Activated CD8-positive, alpha-beta memory T cell treated with anti-CD3 and anti-CD28 coated beads, Interleukin-2, amount 50 U/mL, for 24 hours (primary cell): Measurements from ENCODE around the gene MAP3K15.

ENCODE experiments used
- DNase-seq: peaks from one replicate; pipeline ENCODE4 v3.0.0-alpha.2; 2020; ENCODE audit errors: extremely low read depth

The MAP3K15 gene, protein sequence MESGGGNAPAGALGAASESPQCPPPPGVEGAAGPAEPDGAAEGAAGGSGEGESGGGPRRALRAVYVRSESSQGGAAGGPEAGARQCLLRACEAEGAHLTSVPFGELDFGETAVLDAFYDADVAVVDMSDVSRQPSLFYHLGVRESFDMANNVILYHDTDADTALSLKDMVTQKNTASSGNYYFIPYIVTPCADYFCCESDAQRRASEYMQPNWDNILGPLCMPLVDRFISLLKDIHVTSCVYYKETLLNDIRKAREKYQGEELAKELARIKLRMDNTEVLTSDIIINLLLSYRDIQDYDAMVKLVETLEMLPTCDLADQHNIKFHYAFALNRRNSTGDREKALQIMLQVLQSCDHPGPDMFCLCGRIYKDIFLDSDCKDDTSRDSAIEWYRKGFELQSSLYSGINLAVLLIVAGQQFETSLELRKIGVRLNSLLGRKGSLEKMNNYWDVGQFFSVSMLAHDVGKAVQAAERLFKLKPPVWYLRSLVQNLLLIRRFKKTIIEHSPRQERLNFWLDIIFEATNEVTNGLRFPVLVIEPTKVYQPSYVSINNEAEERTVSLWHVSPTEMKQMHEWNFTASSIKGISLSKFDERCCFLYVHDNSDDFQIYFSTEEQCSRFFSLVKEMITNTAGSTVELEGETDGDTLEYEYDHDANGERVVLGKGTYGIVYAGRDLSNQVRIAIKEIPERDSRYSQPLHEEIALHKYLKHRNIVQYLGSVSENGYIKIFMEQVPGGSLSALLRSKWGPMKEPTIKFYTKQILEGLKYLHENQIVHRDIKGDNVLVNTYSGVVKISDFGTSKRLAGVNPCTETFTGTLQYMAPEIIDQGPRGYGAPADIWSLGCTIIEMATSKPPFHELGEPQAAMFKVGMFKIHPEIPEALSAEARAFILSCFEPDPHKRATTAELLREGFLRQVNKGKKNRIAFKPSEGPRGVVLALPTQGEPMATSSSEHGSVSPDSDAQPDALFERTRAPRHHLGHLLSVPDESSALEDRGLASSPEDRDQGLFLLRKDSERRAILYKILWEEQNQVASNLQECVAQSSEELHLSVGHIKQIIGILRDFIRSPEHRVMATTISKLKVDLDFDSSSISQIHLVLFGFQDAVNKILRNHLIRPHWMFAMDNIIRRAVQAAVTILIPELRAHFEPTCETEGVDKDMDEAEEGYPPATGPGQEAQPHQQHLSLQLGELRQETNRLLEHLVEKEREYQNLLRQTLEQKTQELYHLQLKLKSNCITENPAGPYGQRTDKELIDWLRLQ (N-terminal part only)

DNA sequence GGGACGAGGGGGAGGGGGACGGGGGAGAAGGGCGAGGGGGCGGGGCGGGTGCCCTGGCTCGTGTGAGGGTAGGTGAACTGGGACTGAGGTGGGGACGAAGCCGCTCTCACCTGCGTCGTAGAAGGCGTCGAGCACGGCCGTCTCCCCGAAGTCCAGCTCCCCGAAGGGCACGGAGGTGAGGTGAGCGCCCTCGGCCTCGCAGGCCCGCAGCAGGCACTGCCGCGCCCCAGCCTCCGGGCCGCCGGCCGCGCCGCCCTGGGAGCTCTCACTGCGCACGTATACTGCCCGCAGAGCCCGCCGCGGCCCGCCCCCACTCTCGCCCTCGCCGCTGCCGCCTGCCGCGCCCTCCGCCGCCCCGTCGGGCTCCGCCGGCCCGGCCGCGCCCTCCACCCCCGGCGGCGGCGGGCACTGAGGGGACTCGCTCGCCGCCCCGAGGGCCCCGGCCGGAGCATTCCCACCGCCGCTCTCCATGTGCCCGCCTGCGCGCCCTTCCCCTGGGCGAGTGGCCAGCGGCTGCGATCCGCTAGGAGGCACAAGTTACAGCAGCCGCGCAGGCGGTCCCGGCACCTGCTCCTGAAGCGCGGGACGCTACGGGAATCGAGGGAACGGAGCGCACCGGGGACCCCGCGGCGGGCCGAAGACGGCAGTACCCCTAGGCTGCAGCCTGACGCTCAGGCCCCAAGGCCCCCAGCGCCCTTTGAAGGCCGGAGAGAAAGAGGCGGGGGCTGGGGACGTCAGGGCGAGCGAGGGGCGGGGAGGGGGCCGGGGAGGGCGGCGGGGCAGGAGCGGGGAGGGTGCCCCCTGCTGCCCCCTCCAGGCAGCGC, at the start of gene MAP3K15:
Gene MAP3K15 (minus strand): TSS at position 718 of the 824 bp plus-strand sequence. CDS start 247 bp downstream, at position 471.
- DNase-seq, result no peak

DNA sequence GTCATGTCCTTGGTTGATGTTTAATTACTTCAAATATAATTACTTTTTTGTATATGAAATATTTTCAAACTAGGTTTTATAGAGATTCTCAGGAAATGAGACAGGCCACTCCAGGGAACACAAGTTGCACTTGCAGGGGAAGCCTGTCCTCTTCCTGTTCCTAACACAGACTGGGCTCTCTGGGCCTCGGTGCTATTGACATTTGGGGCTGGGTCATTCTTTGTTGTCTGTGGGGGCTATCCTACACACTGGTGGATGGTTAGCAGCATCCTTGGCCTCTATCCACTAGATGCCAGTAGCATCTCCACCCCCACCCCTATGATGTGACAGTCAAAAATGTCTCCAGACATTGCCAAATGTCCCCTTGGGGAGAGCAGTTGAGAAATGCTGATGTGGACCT, 49.3 kb upstream of the MAP3K15 start:
- DNase-seq, result no peak

DNA sequence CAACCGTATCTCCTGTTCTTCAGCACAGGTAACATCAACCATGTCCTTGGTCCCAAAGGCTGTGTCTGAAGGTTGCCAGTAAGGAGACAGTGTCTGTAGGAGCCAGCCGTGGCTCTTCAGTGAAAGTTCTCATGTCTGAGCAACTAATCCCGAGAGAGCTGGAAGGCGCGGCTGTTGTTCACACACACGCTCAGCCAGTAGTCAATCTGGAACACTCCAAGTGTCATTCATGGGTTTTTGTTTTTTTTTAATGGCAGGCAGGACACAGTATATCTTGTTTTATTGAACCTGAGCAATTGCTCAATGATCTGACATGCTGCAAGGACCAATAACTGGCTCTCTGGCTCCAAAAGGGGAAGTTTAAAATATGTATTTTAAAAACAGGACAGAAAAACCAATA, 48.4 kb upstream of the MAP3K15 start:
- no peak for DNase-seq

DNA sequence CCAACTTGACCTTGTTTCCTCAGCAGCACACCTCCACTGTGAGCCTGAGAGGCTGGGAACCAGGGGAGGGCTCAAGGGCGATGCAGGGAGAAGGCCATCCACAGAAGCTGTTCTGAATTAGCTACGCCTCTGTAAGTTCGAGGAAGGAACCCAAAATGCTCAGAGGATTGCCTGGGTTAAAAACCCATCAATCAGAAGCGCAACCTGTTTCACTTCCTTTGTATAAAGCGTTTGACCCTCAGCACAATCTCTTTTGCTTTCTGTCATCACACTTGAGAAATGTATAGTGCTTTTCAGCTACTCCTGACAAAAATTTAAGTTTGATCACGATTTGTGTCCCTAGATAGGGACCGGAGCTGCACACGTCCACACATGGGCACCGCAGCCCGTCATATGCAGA, 48.0 kb upstream of the MAP3K15 start:
- DNase-seq, result no peak

DNA sequence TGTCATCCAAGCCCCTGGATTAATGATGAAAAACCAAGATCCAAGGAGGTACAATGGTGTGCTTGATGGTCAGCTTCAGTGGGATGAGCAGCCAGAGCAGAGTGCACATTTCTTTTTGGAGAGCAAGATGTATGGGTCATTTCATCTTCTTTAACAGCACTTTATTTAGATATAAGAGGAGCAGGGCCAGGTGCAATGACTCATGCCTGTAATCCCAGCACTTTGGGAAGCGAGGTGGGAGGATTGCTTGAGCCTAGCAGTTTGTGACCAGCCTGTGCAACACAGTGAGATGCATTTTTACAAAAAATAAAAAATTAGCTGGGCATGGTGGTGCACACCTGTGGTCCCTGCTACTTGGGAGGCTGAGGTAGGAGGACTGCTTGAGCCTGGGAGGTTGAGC, 45.3 kb upstream of the MAP3K15 start:
- DNase-seq, result no peak

DNA sequence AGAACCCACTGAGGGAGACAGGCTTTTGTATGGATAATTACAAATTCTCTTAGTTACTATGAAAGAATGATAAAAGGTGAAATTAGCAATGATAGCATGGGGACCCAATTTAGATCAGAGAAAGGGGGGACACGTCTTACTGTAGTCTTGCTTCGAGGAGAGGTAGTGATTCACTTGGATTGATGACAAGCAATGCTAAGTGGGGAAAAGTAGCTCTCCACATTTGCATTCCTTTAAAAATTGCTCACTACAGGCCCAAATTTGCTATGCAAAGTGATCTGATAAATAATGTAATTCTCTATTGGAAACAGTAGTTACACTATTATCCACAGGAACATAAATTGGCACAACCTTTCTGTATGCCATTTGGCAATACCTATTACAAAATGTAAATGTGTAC, 42.5 kb upstream of the MAP3K15 start:
- DNase-seq, result no peak

DNA sequence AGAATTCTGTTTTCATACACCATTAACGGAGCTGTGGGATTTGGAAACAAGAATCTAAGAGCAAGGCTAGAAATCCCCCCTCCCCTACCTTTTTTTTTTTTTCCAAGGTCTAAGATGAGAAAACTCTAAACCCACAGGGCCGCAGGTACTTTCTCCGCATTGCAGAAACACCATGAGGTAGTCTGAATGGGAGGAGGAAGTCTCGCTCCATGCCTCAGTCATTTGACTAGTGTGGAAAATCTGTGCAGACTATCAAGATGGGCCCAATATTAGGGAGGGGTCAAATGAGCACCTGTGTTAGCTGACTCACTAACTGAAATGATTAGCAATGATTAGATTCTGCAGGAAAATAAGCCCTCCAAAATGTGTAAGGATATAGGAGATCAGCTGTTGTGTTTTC, 40.9 kb upstream of the MAP3K15 start:
- DNase-seq, result no peak

DNA sequence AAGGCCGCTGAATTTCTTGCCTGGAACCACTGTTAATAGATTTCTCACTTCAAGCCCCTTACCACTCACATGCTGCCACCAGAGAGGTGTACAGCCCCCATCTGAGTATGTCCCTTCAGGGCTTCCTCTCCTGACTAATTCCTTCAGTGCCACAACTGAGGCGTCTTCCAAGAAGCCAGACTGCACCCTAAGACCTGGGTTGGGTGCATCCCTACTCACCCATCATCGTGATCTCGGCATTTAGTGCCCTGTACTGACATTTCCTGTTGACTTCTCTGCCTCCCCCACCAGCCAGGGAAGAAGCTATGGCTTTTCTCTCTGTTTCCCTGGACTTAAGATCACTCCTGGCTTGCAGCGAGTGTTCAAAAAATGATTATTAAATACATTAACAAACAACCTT, 40.4 kb upstream of the MAP3K15 start:
- no peak for DNase-seq

DNA sequence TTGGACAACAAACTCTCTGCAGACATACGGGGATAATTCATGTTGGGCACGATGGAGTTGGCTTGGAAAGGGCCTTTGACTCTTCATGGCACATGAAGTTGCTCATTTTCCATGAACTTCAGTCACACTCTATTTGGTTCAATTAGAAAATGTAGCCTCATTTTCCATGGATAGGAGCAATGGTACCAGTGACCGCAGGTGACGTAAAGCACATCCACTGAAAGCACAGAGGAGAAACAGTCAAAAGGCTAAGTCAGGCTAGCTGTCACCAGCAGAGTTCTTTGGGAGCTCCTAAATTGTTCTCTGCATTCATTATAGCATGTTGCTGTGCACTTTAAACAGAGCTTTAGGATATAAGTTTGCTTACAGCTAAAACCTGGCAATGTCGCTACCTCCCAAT, 39.9 kb upstream of the MAP3K15 start:
- no peak for DNase-seq

DNA sequence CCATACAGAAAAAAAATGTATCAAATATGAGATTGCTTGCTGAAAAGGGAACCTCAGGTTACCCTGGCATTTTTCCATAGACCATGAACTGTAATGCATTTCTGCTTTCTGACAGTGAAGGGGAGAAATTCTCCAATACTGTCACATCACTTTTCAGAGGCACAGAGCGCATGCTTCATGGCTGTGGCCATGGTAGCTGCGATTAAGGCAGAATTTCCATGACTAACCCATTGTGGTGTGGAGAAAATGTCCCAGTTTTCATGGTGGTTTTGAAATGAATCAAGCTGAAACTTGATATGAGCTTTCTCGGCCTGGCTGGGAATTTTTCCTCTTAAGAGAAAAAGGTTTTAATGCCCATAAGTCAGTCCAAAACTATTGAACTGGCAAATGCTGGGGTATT, 39.5 kb upstream of the MAP3K15 start:
- no peak for DNase-seq

DNA sequence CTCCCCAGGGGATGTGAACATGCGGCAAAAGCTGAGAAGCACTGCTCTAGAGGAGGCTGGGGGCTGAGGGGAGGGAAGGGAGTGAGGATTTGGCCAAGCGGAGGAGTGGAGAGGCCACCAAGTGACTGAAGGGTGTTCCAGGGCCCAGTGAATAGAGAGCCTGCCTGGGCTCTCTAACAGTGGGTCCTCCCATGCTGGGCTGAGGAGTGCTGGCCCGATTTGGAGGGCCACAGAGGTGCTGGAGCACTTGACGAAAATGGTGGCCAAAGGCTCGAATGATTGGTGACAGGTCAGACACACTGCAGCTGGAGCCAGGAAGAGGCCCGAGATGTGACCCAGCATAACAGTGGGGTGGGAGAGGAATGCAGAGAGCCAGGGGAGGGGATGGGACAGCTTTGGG, 37.5 kb upstream of the MAP3K15 start:
- DNase-seq, result no peak

DNA sequence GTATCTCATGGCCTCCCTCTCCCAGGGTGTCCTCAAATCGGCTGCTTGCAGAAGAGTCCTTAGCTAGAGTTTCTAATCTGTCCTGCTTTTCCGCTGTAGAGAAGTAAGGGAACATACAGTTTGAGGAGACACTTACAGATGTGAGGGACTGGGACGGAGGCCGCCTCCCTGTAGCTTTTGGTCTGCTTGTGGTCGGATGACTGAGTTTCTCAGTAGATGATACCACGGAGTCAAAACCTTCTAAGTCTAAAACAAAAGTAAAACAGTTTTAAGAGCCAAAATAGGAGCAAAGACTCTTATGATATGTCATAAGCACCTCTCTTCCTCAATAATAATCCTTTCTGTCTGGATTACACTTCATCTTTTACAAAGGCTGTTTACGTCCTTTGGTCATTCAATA, 34.5 kb upstream of the MAP3K15 start:
- no peak for DNase-seq

DNA sequence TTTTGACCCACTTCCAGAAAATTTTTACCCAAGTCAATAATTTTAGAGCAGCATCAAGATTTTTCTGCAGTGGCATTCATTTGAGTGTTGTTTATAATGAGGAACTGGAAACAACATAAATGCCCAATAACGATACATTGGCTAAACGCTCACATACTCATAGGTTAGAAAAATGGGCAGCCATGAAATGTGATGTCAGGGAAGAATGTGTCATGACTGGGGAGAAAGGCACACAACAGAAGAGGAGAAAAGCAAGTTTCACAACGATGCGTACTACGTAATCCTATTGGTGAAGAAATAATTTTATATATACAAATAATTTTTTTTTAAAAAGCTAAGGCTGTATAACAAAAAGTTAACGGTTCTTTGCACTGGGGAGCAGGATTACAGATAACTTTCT, 33.6 kb upstream of the MAP3K15 start:
- no peak for DNase-seq

DNA sequence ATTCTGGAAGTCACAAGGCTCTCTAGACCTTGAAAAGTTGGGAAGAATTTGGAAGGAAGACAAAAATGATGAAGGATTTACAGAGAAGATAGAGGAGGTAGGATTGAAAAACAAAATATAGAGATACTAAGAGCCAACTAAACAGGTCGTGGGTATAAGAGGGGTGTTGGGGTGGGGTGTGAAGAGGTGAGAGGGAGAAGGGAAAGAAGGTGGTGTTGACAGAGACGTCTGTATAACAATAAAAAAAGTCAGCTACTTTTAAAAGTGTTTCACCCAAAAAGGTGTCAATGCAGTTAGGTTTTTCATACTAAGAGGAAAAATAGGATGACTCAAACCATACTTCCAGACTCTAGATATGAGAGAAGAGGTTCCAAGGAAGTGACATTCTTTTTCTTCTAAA, 33.0 kb upstream of the MAP3K15 start:
- DNase-seq, result no peak

DNA sequence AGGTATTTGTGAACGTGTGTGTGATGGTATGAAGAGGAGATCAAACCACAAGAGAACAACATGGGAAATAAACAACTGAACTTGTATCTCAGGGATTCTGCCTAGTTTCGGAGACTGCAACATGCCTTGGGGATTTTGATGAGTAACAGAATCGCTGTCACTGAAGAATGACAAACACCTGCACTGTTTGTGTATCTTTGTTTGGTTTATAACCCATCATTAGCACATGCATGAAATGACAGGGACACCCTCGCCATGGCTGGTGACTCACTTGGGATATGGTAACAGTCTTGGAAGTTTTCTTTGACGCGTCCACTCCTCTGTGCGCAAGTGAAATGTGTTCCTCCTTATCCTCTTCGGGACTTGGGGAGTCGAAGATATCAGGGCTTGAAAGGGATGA, 30.3 kb upstream of the MAP3K15 start:
- DNase-seq, result no peak

DNA sequence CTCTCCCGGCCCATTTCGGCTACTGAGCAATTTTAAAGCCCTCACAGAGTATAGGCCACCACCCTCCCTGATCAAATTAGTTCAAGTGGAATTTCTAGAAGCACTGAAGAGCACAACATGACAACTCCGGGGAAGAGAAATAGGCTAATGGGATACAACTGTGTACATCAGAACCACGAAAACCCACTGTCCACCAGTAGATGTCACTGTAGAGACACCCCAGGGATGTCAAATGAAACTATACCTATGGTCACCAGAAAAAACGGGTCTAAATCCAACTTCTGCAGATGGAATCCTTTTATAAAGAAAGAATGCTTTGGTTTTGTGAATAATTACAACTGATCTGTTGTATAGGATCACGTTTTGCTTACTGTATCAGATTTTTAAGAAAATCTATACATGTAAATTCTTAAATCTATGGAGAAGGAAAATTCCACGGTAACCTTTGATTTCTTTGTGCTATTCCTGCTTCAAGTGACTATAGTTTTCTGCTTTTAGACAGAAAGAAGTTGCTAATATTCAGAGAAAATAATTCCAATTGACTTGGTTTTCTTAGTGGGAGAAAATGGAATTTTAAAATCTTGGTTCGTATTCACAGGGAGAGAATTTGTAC, 29.5 kb upstream of the MAP3K15 start:
- no peak for DNase-seq

DNA sequence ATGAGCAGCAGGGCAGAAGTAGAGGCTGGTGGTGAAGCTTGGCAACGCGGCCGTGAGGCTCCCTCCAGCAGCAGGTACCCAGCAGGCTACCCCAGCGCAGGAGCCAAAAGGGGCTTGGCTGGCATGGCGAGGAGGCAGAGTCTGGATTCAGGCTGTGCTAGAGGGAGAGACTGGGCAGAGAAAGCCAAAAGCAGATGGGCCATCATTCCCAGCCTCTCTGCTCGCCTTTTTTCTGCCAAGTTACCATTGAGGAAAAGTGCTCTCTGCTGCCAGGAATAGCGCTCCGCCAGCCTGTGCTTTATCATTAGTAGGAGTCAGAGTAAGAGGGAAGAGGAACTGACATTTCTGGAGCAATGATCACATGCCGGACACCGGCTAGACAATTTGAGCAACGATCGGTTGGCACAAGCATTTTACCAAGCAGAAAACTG, 28.7 kb upstream of the MAP3K15 start:
- DNase-seq, result no peak

DNA sequence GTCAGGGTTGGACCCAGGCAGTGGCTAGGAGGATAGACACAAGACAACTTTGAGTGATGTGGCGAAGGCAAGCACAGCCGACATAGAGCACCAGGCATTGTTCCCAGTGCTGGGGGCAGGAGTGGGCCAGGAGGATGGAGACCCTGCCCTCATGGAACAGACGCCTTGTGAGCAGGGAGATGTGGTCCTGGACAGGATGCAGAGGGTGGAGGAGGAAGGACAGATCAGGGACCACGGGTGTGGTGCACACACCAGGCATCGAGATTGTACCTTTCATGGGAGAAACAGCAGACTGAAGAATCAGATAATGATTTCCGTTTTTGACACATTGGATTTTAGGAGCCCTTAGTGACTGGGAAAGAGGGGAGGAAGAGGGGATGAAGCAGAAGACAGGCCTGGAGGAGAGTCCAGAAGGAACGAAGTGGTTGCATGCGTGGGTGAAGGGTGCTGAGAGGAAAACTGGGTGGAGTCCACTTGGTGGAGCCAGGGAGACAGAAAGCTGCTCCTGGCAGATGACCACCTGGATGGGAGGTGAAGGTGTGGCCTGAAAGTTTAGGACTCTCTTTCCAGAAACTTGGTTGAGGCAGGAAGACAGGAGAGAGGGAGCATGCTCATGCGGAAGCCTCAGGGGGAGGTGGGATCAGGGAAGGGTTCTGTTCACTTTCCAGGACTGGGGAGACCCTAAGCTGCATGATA, 27.9 kb upstream of the MAP3K15 start:
- no peak for DNase-seq

DNA sequence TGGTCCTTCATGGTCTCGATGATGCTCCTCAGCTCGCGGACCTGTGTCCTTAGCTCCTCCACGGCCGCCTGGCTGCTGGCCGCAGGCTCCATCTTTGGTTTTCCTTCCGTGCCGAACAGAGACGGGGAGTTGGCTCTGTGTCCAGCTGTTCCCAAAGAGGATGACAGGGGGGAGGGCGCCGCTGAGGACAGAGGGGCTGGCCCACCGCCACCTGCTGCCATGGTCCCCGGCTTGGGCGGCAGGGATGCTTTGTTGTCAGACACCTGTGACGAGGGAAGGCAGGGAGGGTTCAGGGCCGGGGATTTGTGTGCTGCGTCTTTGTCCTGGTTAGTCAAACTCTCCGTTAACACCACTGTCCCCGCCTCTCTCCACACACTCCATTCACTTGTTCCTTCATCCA, 26.6 kb upstream of the MAP3K15 start:
- no peak for DNase-seq

DNA sequence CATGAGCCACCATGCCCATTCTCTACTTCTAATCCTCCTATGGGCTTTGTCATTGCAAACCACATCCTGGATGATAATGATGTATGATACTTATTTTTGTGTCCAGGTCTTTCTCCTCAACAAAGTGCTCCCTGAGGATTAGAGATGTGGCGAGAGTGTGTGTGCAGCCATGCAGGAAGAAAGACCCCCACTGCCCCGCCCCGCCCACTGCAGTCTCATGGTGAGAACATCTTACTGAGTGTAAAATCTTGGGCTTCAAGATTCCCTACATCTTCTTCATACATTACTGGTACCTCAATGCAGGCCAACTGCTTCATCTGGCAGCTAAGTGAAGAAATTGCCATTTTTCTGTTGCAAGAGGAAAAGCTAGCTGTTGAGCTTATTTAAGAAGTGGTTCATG, 25.9 kb upstream of the MAP3K15 start:
- DNase-seq, result no peak
